SJSA1 (cell line): ENCODE data around the gene IP6K1. TPM values are rescaled to one million over a fixed set of nuclear protein-coding genes. Genes with fewer than 3 reads are reported as not detected.
"Not testable (repeated sequence)": the region's sequence is repeated elsewhere in the genome, so short reads cannot be mapped to it uniquely, and the experiment has no call there.

Source experiments
- DNase-seq, 2 experiments: peaks; one replicate each; pipeline ENCODE4 v3.0.0-alpha.2; 2015 to 2020; ENCODE audit warnings: low spot score in 2 of 2, low read depth in 1 of 2
- H3K27ac ChIP-seq: fragments of 250-450 bp; sonication (Bioruptor Pico); 2 replicates; pipeline ENCODE4 v1.5.1; 2020; ENCODE audit warnings: mild to moderate bottlenecking, moderate library complexity
- H3K27me3 ChIP-seq: fragments of 250-450 bp; sonication (Bioruptor Pico); replicated peaks from 2 replicates; pipeline ENCODE4 v1.5.1; 2020; ENCODE audit warnings: mild to moderate bottlenecking, moderate library complexity
- H3K36me3 ChIP-seq: fragments of 250-450 bp; sonication (Bioruptor Pico); 2 replicates; pipeline ENCODE4 v1.5.1; 2020; ENCODE audit warnings: mild to moderate bottlenecking
- H3K4me1 ChIP-seq: fragments of 250-450 bp; sonication (Bioruptor Pico); replicated peaks from 2 replicates; pipeline ENCODE4 v1.6.1; 2021; ENCODE audit warnings: mild to moderate bottlenecking
- H3K4me3 ChIP-seq: fragments of 250-450 bp; sonication (Bioruptor Pico); 2 replicates; pipeline ENCODE4 v1.5.1; 2020; ENCODE audit warnings: mild to moderate bottlenecking
- H3K9me3 ChIP-seq: fragments of 250-450 bp; sonication (Bioruptor Pico); replicated peaks from 2 replicates; pipeline ENCODE4 v1.5.1; 2020; ENCODE audit warnings: mild to moderate bottlenecking
- total RNA-seq: library from RNA; depleted of rRNA; stranded (reverse); fragments of >200 nt; shearing (Covaris generic); gene quantifications from 2 replicates; pipeline ENCODE4 v1.2.3, GENCODE V29; 2014; rRNA removed

Gene IP6K1
- total RNA-seq, result 17.5 and 22.5 TPM in 2 replicates

GRCh38 chr3:49786357-49787181 lies at the start of gene IP6K1:
IP6K1 (minus strand) TSS chr3:49786542; CDS start chr3:49748040, 38,502 bp downstream.
- Histone ChIP-seq H3K4me3 (peak within 1 kb of the TSS; percentile 87), H3K9me3 (no peaks in the 10 kb centered on the region), H3K36me3 (peaks cover 22% of the 10 kb centered on the region), H3K4me1 (peaks cover 17% of the 10 kb centered on the region), H3K27ac (peak within 1 kb of the TSS; percentile 57), H3K27me3 (no peaks in the 10 kb centered on the region)
- peak; percentile 99 for DNase-seq

GRCh38 chr3:49831341-49831740 lies 45.0 kb upstream of the IP6K1 start:
- H3K36me3 ChIP-seq, result peaks cover 33% of the 10 kb centered on the region
- H3K27me3 ChIP-seq, result no peaks in the 10 kb centered on the region
- H3K27ac ChIP-seq, result no peak overlapping the region
- no peaks in the 10 kb centered on the region for H3K4me1 ChIP-seq
- DNase-seq, result no peak
- no peak overlapping the region for H3K4me3 ChIP-seq
- H3K9me3 ChIP-seq, result no peaks in the 10 kb centered on the region

- peaks cover 11% of the 10 kb centered on the region for H3K36me3 ChIP-seq
- no peaks in the 10 kb centered on the region for H3K4me1 ChIP-seq
- H3K4me3 ChIP-seq, result no peak overlapping the region
- no peaks in the 10 kb centered on the region for H3K27me3 ChIP-seq
- H3K27ac ChIP-seq, result no peak overlapping the region
- no peaks in the 10 kb centered on the region for H3K9me3 ChIP-seq
- no peak for DNase-seq
Observed at GRCh38 chr3:49826016-49826415, 39.7 kb upstream of the IP6K1 start.

- not testable (repeated sequence) for H3K27me3 ChIP-seq, H3K27ac ChIP-seq, H3K4me3 ChIP-seq, DNase-seq, H3K4me1 ChIP-seq, H3K9me3 ChIP-seq, H3K36me3 ChIP-seq
Observed at GRCh38 chr3:49823131-49823530, 36.8 kb upstream of the IP6K1 start.

GRCh38 chr3:49813497-49814174 lies 27.3 kb upstream of the IP6K1 start, which contains the start of gene UBA7:
UBA7 (minus strand) TSS chr3:49813953; CDS start chr3:49813787, 166 bp downstream.
- H3K27ac ChIP-seq, result peak within 1 kb of the TSS; percentile 34
- no peaks in the 10 kb centered on the region for H3K36me3 ChIP-seq
- peak within 1 kb of the TSS; percentile 31 for H3K4me3 ChIP-seq
- peaks cover 9% of the 10 kb centered on the region for H3K4me1 ChIP-seq
- DNase-seq, result peak in 1 of 2 experiments; percentile 56
- no peaks in the 10 kb centered on the region for H3K27me3 ChIP-seq
- H3K9me3 ChIP-seq, result no peaks in the 10 kb centered on the region

GRCh38 chr3:49812916-49813496 lies 26.7 kb upstream of the IP6K1 start:
- Histone ChIP-seq H3K9me3 (no peaks in the 10 kb centered on the region), H3K4me3 (peak overlapping the region; percentile 31), H3K27me3 (no peaks in the 10 kb centered on the region), H3K36me3 (no peaks in the 10 kb centered on the region), H3K4me1 (peaks cover 9% of the 10 kb centered on the region), H3K27ac (no peak overlapping the region)
- DNase-seq, result no peak

- no peak overlapping the region for H3K4me3 ChIP-seq
- H3K36me3 ChIP-seq, result peaks cover 3% of the 10 kb centered on the region; the same call in 1 of the 2 replicates
- no peak for DNase-seq
- H3K27me3 ChIP-seq, result no peaks in the 10 kb centered on the region
- peaks cover 9% of the 10 kb centered on the region for H3K4me1 ChIP-seq
- no peaks in the 10 kb centered on the region for H3K9me3 ChIP-seq
- no peak overlapping the region for H3K27ac ChIP-seq
Observed at GRCh38 chr3:49807431-49808114, 21.2 kb upstream of the IP6K1 start.

GRCh38 chr3:49806850-49807249 lies 20.5 kb upstream of the IP6K1 start:
- no peak overlapping the region for H3K4me3 ChIP-seq
- DNase-seq, result no peak
- H3K9me3 ChIP-seq, result no peaks in the 10 kb centered on the region
- H3K36me3 ChIP-seq, result peaks cover 3% of the 10 kb centered on the region; the same call in 1 of the 2 replicates
- H3K27me3 ChIP-seq, result no peaks in the 10 kb centered on the region
- no peak overlapping the region for H3K27ac ChIP-seq
- H3K4me1 ChIP-seq, result peaks cover 13% of the 10 kb centered on the region

- no peak for DNase-seq
- peaks cover 3% of the 10 kb centered on the region; the same call in 1 of the 2 replicates for H3K36me3 ChIP-seq
- no peak overlapping the region for H3K27ac ChIP-seq
- H3K9me3 ChIP-seq, result no peaks in the 10 kb centered on the region
- no peaks in the 10 kb centered on the region for H3K27me3 ChIP-seq
- no peak overlapping the region for H3K4me3 ChIP-seq
- peaks cover 13% of the 10 kb centered on the region for H3K4me1 ChIP-seq
Observed at GRCh38 chr3:49805897-49806701, 19.8 kb upstream of the IP6K1 start.

- Histone ChIP-seq H3K36me3 (peaks cover 3% of the 10 kb centered on the region; the same call in 1 of the 2 replicates), H3K27ac (no peak overlapping the region), H3K4me3 (no peak overlapping the region), H3K9me3 (no peaks in the 10 kb centered on the region), H3K4me1 (peaks cover 13% of the 10 kb centered on the region), H3K27me3 (no peaks in the 10 kb centered on the region)
- DNase-seq, result no peak
Observed at GRCh38 chr3:49805367-49805782, 19.0 kb upstream of the IP6K1 start.

GRCh38 chr3:49804141-49805041 lies 18.0 kb upstream of the IP6K1 start:
- Histone ChIP-seq H3K4me1 (peaks cover 20% of the 10 kb centered on the region), H3K36me3 (peaks cover 3% of the 10 kb centered on the region; the same call in 1 of the 2 replicates), H3K27ac (no peak overlapping the region), H3K4me3 (peak overlapping the region; percentile 80; the same call in 1 of the 2 replicates), H3K27me3 (no peaks in the 10 kb centered on the region), H3K9me3 (no peaks in the 10 kb centered on the region)
- DNase-seq, result no peak
